Esophagus muscularis mucosa (tissue), 4 donors: ENCODE results near the gene ORC1. TPM values are rescaled to one million over a fixed set of nuclear protein-coding genes. Genes with fewer than 3 reads are reported as not detected.

Experiments
- DNase-seq: peaks from one replicate; pipeline ENCODE4 v3.0.0-alpha.2; 2017; ENCODE audit errors: extremely low spot score
- H3K27ac ChIP-seq, 4 donors: fragments of 200-600 bp; sonication (generic); replicated peaks in 1 of 4; 1 replicate in 3 of 4; 2 replicates in 1 of 4; pipeline ENCODE4 v1.5.1; 2016 to 2019; ENCODE audit warnings: mild to moderate bottlenecking in 1 of 4
- H3K27me3 ChIP-seq, 4 donors: fragments of 200-600 bp; sonication (generic); one replicate each; pipeline versions ENCODE4 v1.5.1 to v1.6.0; 2016 to 2019
- H3K36me3 ChIP-seq, 4 donors: fragments of 200-600 bp; sonication (generic); one replicate each; pipeline ENCODE4 v1.5.1; 2016 to 2019
- H3K4me1 ChIP-seq, 4 donors: fragments of 200-600 bp; sonication (generic); one replicate each; pipeline ENCODE4 v1.5.1; 2016 to 2019
- H3K4me3 ChIP-seq, 4 donors: fragments of 200-600 bp; sonication (generic); 1 replicate in 2 of 4; 2 replicates in 2 of 4; pipeline ENCODE4 v1.5.1; 2016 to 2019; ENCODE audit warnings: mild to moderate bottlenecking in 4 of 4, moderate library complexity in 1 of 4
- H3K9me3 ChIP-seq, 4 donors: fragments of 200-600 bp; sonication (generic); 1 replicate in 3 of 4; 2 replicates in 1 of 4; pipeline ENCODE4 v1.5.1; 2016 to 2019
- EP300 ChIP-seq: sonication (generic); formaldehyde crosslinking; IDR thresholded peaks from one replicate; pipeline ENCODE4 v1.6.1; 2017; ENCODE audit warnings: antibody characterized with exemption
- POLR2A ChIP-seq: fragments of 450-650 bp; IDR thresholded peaks from one replicate; pipeline ENCODE4 v1.6.1; 2017; ENCODE audit warnings: antibody characterized with exemption, moderate library complexity, mild to moderate bottlenecking, low read depth
- POLR2AphosphoS5 ChIP-seq, 2 donors: sonication (generic); formaldehyde crosslinking; IDR thresholded peaks; one replicate each; pipeline ENCODE4 v1.6.1; 2017; ENCODE audit warnings: antibody characterized with exemption in 2 of 2
- WGBS: methylation state at CpG from one replicate; pipeline ENCODE4 v1.1.5; 2018; 5-methylcytosine and 5-hydroxymethylcytosine counted together
- intact Hi-C: fragments of 100-400 bp; cut with DNase I; formaldehyde crosslinking; loops from one replicate; pipeline ENCODE4 v1.15.1; 2023
- total RNA-seq, 4 donors: library from RNA; depleted of rRNA; stranded (reverse); fragments of >200 nt; gene quantifications; one replicate each; pipeline versions ENCODE4 v1.1.0 to v1.2.1, GENCODE V29; 2016
- TF ChIP-seq, protein P1 (sequence below), 3 experiments: fragments of 200-600 bp in 2 of 3; fragments of 450-650 bp in 1 of 3; sonication (generic) in 2 of 3; IDR thresholded peaks; one replicate each; pipeline ENCODE4 v1.5.1; 2017 to 2019; ENCODE audit warnings: antibody characterized with exemption in 3 of 3, mild to moderate bottlenecking in 2 of 3, moderate library complexity in 1 of 3

The ORC1 gene
- total RNA-seq, 4 donors from 2014 or later: 0.17 to 1.2 (median 0.33) TPM

DNA sequence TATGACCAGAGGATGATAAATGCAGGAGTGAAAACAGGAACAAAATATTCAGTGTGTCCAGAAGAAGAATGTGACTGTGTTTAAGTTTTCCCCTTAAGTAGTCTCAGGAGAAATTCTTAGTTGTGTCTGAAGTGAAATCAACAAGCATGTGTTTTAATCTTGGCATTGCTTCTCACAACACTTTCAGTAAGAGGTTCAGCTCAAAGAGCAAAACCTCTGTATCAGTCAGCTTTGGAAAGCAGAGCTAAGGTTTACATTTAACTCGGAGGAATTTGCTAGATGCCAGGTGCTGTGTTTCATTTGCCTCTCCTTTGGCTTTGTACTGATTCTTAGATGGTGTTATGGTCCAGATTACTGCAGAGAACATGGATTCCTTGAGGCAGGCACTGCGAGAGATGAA lies 66.8 kb downstream of the ORC1 start:
- TF ChIP-seq, protein P1, sequence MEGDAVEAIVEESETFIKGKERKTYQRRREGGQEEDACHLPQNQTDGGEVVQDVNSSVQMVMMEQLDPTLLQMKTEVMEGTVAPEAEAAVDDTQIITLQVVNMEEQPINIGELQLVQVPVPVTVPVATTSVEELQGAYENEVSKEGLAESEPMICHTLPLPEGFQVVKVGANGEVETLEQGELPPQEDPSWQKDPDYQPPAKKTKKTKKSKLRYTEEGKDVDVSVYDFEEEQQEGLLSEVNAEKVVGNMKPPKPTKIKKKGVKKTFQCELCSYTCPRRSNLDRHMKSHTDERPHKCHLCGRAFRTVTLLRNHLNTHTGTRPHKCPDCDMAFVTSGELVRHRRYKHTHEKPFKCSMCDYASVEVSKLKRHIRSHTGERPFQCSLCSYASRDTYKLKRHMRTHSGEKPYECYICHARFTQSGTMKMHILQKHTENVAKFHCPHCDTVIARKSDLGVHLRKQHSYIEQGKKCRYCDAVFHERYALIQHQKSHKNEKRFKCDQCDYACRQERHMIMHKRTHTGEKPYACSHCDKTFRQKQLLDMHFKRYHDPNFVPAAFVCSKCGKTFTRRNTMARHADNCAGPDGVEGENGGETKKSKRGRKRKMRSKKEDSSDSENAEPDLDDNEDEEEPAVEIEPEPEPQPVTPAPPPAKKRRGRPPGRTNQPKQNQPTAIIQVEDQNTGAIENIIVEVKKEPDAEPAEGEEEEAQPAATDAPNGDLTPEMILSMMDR (IDR thresholded peaks at IDR 0.05): no peak
- no peak for TF ChIP-seq POLR2A
- no peak for TF ChIP-seq POLR2AphosphoS5 (IDR thresholded peaks at IDR 0.05)
- TF ChIP-seq EP300: no peak
- no peaks in the 10 kb centered on the region for H3K4me1 ChIP-seq
- H3K9me3 ChIP-seq: no peaks in the 10 kb centered on the region
- no peak for DNase-seq
- H3K4me3 ChIP-seq: no peak overlapping the region
- intact Hi-C loops: no loop called here
- H3K36me3 ChIP-seq: peaks cover 18 to 85% (median 57%) of the 10 kb centered on the region in 4 donors
- 64% methylated on average over 2 of the region's 2 CpGs for WGBS
- H3K27ac ChIP-seq: no peak overlapping the region
- no peaks in the 10 kb centered on the region for H3K27me3 ChIP-seq

DNA sequence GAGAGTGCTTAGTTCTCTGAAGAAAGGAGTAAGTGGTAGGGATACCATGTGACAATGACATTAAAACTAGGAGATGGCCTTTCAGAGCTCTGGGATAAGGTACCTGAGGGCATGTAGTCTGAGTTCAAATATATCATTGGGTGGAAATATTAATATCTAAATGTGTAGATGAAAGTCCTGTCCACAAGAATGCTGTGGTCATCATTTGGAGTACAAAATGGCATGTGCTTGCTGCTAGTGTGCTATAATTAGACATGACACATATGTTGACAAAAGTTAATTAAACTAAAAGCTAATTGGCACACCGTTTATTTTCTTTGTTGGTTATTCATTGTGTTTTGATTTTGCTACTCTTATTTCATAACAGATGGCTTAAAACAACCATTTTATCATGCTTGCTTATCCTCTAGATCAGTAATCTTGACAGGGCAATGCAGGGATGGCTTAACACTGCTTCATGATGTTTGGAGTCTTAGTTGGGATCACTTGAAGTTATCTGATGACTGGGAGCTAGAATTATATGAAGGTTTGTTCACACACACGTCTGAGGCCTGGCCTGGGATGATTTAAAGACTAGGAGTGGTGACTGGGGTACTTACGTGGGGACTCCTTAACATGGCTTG lies 69.2 kb downstream of the ORC1 start:
- H3K4me1 ChIP-seq: no peaks in the 10 kb centered on the region
- no peak overlapping the region for H3K27ac ChIP-seq
- H3K27me3 ChIP-seq: no peaks in the 10 kb centered on the region
- intact Hi-C loops: no loop called here
- H3K4me3 ChIP-seq: no peak overlapping the region
- no peaks in the 10 kb centered on the region for H3K9me3 ChIP-seq
- TF ChIP-seq POLR2A (no peak), POLR2AphosphoS5 (IDR thresholded peaks at IDR 0.05) (no peak), EP300 (no peak)
- TF ChIP-seq, protein P1 (IDR thresholded peaks at IDR 0.05): no peak
- WGBS: 84% methylated on average over 3 of the region's 3 CpGs
- H3K36me3 ChIP-seq: peaks cover 17 to 70% (median 45%) of the 10 kb centered on the region in 4 donors
- DNase-seq: no peak

DNA sequence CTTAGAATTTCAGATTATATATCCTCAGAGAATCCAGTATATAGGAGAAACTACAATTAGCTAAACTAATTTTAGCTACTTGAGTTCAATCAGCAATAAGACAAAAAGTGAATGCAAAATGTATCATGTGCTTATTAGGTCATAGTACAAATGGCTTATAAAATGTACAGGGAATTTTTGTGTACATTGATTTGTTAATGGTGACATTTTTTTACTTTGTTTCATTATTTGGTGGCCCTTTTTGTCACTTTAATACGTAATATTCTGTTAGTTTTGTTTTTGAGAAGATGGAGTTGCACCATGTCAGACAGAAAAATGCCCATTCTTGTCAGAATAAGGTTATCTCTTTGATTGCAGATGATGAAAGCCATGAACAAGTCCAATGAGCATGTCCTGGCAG lies 71.8 kb downstream of the ORC1 start:
- H3K27me3 ChIP-seq: no peaks in the 10 kb centered on the region
- no peaks in the 10 kb centered on the region for H3K9me3 ChIP-seq
- WGBS: 97% methylated on average over 1 of the region's 1 CpG
- H3K4me1 ChIP-seq: no peaks in the 10 kb centered on the region
- intact Hi-C loops: no loop called here
- no peak overlapping the region for H3K4me3 ChIP-seq
- DNase-seq: no peak
- no peak overlapping the region for H3K27ac ChIP-seq
- TF ChIP-seq POLR2A: no peak
- TF ChIP-seq, protein P1 (IDR thresholded peaks at IDR 0.05): no peak
- TF ChIP-seq EP300: no peak
- no peak for TF ChIP-seq POLR2AphosphoS5 (IDR thresholded peaks at IDR 0.05)
- H3K36me3 ChIP-seq: peaks cover 9 to 44% (median 25%) of the 10 kb centered on the region in 4 donors

DNA sequence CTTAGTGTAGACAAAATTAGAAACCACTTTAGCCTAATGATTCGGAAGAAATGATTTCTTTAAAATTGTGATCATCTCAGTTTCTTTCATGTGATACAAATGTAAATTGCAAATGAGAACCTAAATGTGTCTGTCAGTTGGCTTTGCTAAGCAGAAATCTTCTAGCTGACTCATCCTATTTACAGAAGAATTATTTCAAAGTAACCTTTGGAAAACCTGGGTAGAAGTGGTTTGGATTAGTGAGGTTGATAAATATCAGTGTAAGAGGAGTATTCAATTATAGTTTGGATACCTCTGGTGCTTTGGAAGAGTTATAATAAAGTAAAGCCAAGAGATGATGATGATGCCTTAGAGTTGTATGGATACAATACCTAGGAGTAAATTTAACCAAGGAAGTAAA lies 75.6 kb downstream of the ORC1 start:
- Histone ChIP-seq H3K36me3 (peaks cover 0 to 12% (median 7%) of the 10 kb centered on the region in 4 donors), H3K4me3 (no peak overlapping the region), H3K27me3 (no peaks in the 10 kb centered on the region), H3K9me3 (no peaks in the 10 kb centered on the region), H3K27ac (no peak overlapping the region), H3K4me1 (no peaks in the 10 kb centered on the region)
- TF ChIP-seq POLR2A (no peak), EP300 (no peak), POLR2AphosphoS5 (IDR thresholded peaks at IDR 0.05) (no peak)
- TF ChIP-seq, protein P1 (IDR thresholded peaks at IDR 0.05): no peak
- intact Hi-C loops: no loop called here
- DNase-seq: no peak
- WGBS: 91% methylated on average over 1 of the region's 1 CpG

DNA sequence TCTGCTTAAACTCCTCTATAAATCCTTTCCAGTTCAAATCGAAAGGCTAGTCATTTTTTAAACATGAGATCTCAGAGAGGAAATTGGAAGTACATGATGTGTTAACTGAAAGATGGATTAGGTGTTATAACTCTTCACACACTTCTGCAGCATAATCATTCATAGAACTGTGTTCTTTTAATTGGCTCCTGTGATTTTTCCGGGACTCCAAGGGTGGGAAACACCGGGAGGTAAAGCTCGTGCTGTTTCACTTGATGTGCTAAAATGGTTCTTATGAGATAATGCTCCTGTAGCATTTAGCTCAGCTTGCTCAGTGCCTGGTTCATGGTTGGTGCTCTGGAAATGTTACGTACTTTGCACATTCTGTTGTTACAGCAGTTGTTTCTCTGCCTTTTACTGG lies 78.4 kb downstream of the ORC1 start:
- intact Hi-C loops: no loop called here
- H3K27ac ChIP-seq: no peak overlapping the region
- no peaks in the 10 kb centered on the region for H3K27me3 ChIP-seq
- H3K4me1 ChIP-seq: no peaks in the 10 kb centered on the region
- TF ChIP-seq POLR2A: no peak
- TF ChIP-seq, protein P1 (IDR thresholded peaks at IDR 0.05): no peak
- TF ChIP-seq EP300: no peak
- no peak for TF ChIP-seq POLR2AphosphoS5 (IDR thresholded peaks at IDR 0.05)
- H3K36me3 ChIP-seq: peaks cover 0 to 6% (median 0%) of the 10 kb centered on the region in 4 donors
- 70% methylated on average over 5 of the region's 5 CpGs for WGBS
- DNase-seq: no peak
- no peak overlapping the region for H3K4me3 ChIP-seq
- H3K9me3 ChIP-seq: no peaks in the 10 kb centered on the region
